HG03064 (cell line): Measurements from ENCODE around the gene PDZD2.
"Not testable (repeated sequence)": the region's sequence is repeated elsewhere in the genome, so short reads cannot be mapped to it uniquely, and the experiment has no call there.

Experiments
- ATAC-seq: cut with Tn5 transposase; IDR thresholded peaks from one replicate; pipeline ENCODE4 v1.9.1; 2021; ENCODE audit warnings: low read depth; ENCODE audit not compliant: unreplicated experiment

Gene PDZD2

GRCh38 chr5:31638748-31639418 lies at the start of gene PDZD2:
Gene PDZD2, plus strand, starts transcription at chr5:31639131.
- peak; percentile 68 for ATAC-seq

GRCh38 chr5:31593665-31594064 lies 45.3 kb upstream of the PDZD2 start:
- no peak for ATAC-seq

- ATAC-seq = no peak
Observed at GRCh38 chr5:31596354-31596753, 42.6 kb upstream of the PDZD2 start.

- ATAC-seq = no peak
Observed at GRCh38 chr5:31598640-31599611, 40.0 kb upstream of the PDZD2 start.

GRCh38 chr5:31602305-31602704 lies 36.6 kb upstream of the PDZD2 start:
- not testable (repeated sequence) for ATAC-seq

- no peak for ATAC-seq
Observed at GRCh38 chr5:31604240-31604639, 34.7 kb upstream of the PDZD2 start.

GRCh38 chr5:31604644-31605043 lies 34.3 kb upstream of the PDZD2 start:
- ATAC-seq = no peak

GRCh38 chr5:31605920-31606319 lies 33.0 kb upstream of the PDZD2 start:
- no peak for ATAC-seq

- no peak for ATAC-seq
Observed at GRCh38 chr5:31607546-31607945, 31.4 kb upstream of the PDZD2 start.

GRCh38 chr5:31611002-31611401 lies 27.9 kb upstream of the PDZD2 start:
- no peak for ATAC-seq

GRCh38 chr5:31613651-31614050 lies 25.3 kb upstream of the PDZD2 start:
- ATAC-seq = no peak

- ATAC-seq = no peak
Observed at GRCh38 chr5:31614151-31615020, 24.5 kb upstream of the PDZD2 start.

GRCh38 chr5:31617867-31618266 lies 21.1 kb upstream of the PDZD2 start:
- no peak for ATAC-seq

GRCh38 chr5:31620026-31620425 lies 18.9 kb upstream of the PDZD2 start:
- no peak for ATAC-seq

GRCh38 chr5:31623249-31623648 lies 15.7 kb upstream of the PDZD2 start:
- no peak for ATAC-seq

- no peak for ATAC-seq
Observed at GRCh38 chr5:31625394-31625793, 13.5 kb upstream of the PDZD2 start.

GRCh38 chr5:31626156-31626555 lies 12.8 kb upstream of the PDZD2 start:
- ATAC-seq = no peak

- ATAC-seq = no peak
Observed at GRCh38 chr5:31626604-31627234, 12.2 kb upstream of the PDZD2 start.

GRCh38 chr5:31630931-31631330 lies 8.0 kb upstream of the PDZD2 start:
- no peak for ATAC-seq

GRCh38 chr5:31632460-31632859 lies 6.5 kb upstream of the PDZD2 start:
- ATAC-seq = no peak
